Endometrial microvascular endothelial cells (primary cell): ENCODE measurements around the gene PRPH2. TPM values are rescaled to one million over a fixed set of nuclear protein-coding genes. Genes with fewer than 3 reads are reported as not detected.

Experiments
- in situ Hi-C: cut with HindIII; loops from 2 replicates; pipeline ENCODE4 v1.10.0; 2017; ENCODE audit warnings: low sequenced_read_pairs, low pct_unique_long_range_greater_than_20kb; ENCODE audit errors: inconsistent ontology term
- total RNA-seq: library from RNA; depleted of rRNA; stranded (reverse); fragments of >200 nt; gene quantifications from one replicate; pipeline ENCODE4 v1.2.3, GENCODE V29; 2015; ENCODE audit errors: inconsistent ontology term

The PRPH2 gene
- total RNA-seq, 1 donor from 2014 or later = 1.4 TPM

- in situ Hi-C loops = no loop called here
Observed at GRCh38 chr6:42661540-42662153, 60.8 kb downstream of the PRPH2 start.

- in situ Hi-C loops = no loop called here
Observed at GRCh38 chr6:42659806-42660205, 62.6 kb downstream of the PRPH2 start.

GRCh38 chr6:42653851-42654250 is 68.5 kb downstream of the PRPH2 start:
- in situ Hi-C loops = no loop called here

GRCh38 chr6:42652024-42652746 is 70.2 kb downstream of the PRPH2 start:
- in situ Hi-C loops = no loop called here

Other genes starting within 250 kb of the PRPH2 start
- gene UBR2, start 158.6 kb downstream of the PRPH2 start, total RNA-seq = 15.1 TPM
- 48.2 TPM for gene TBCC, start 23.5 kb upstream of the PRPH2 start, total RNA-seq
- 3.9 TPM for gene BICRAL, start 59.5 kb upstream of the PRPH2 start, total RNA-seq
- gene RPL7L1, start 157.0 kb upstream of the PRPH2 start, total RNA-seq = 169 TPM
- not detected for gene PTCRA, start 193.5 kb upstream of the PRPH2 start, total RNA-seq
- gene CNPY3, start 206.9 kb upstream of the PRPH2 start, total RNA-seq = 53.7 TPM
- 0.84 TPM for gene GNMT, start 238.2 kb upstream of the PRPH2 start, total RNA-seq